ENCODE results near the gene RALGAPA2.

RALGAPA2 gene

DNA sequence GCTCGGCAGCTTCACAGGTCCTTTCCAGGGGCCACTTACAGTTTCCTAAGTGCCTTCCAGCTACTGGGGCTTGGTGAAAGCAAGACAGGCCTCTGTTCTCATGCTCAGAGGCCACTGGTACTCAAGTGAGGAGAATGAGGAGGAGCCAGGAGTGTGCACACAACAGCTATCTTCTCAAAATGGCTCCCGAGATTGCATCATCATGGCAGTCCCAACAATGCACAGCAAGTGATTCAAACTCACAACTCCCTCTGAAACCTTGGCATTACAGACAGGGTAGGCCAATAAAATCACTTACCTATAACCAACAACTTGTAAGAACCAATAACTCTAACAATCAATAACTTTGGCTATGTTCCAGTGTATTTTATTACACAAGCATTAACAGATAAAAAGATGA, 77.4 kb downstream of the RALGAPA2 start:
- no peaks in the 10 kb centered on the region for H3F3A ChIP-seq (ENCODE audit: insufficient read depth)
- H4K20me1 ChIP-seq (ENCODE audit: low read depth, low read length), result no peaks in the 10 kb centered on the region
- H3K4me3 ChIP-seq (ENCODE audit: insufficient read depth, low read length, poor library complexity, severe bottlenecking), result no peak overlapping the region

GRCh38 chr20:20632644-20633043, 79.8 kb downstream of the RALGAPA2 start:
- TF ChIP-seq CTCF (IDR thresholded peaks at IDR 0.05; ENCODE audit: insufficient read depth, low read length, poor library complexity, severe bottlenecking), result no peak
- H3K9me3 ChIP-seq (ENCODE audit: insufficient read depth, low read length), result no peaks in the 10 kb centered on the region
- H3K36me3 ChIP-seq (ENCODE audit: low read length), result no peaks in the 10 kb centered on the region
- H3K4me2 ChIP-seq (ENCODE audit: low read depth, low read length, poor library complexity, severe bottlenecking), result no peak overlapping the region
- no peaks in the 10 kb centered on the region for H3F3A ChIP-seq (ENCODE audit: insufficient read depth)
- no peak overlapping the region for H3K4me3 ChIP-seq (ENCODE audit: insufficient read depth, low read length, poor library complexity, severe bottlenecking)
- H3K27ac ChIP-seq (ENCODE audit: low read depth, low read length), result no peak overlapping the region
- H3K9ac ChIP-seq (ENCODE audit: low read length), result no peak overlapping the region
- no peak overlapping the region for H2AFZ ChIP-seq (ENCODE audit: low read depth, low read length, severe bottlenecking)
- H3K9me2 ChIP-seq (replicated peaks; ENCODE audit: insufficient read depth, low read length), result no peaks in the 10 kb centered on the region
- H3K27me3 ChIP-seq (ENCODE audit: low read length), result no peaks in the 10 kb centered on the region
- H4K20me1 ChIP-seq (ENCODE audit: low read depth, low read length), result no peaks in the 10 kb centered on the region
- H3K79me2 ChIP-seq (ENCODE audit: insufficient read depth, low read length), result no peaks in the 10 kb centered on the region

More for the DNA sequence above, 77.4 kb downstream of the RALGAPA2 start:
- H2AFZ ChIP-seq (ENCODE audit: low read depth, low read length, severe bottlenecking), result no peak overlapping the region
- H3K9me2 ChIP-seq (replicated peaks; ENCODE audit: insufficient read depth, low read length), result no peaks in the 10 kb centered on the region
- H3K27ac ChIP-seq (ENCODE audit: low read depth, low read length), result no peak overlapping the region
- no peaks in the 10 kb centered on the region for H3K79me2 ChIP-seq (ENCODE audit: insufficient read depth, low read length)
- no peaks in the 10 kb centered on the region for H3K27me3 ChIP-seq (ENCODE audit: low read length)
- TF ChIP-seq CTCF (IDR thresholded peaks at IDR 0.05; ENCODE audit: insufficient read depth, low read length, poor library complexity, severe bottlenecking) (no peak), EZH2phosphoT487 (conservative IDR thresholded peaks at IDR 0.05; ENCODE audit: low read length) (no peak)
- no peak overlapping the region for H3K9ac ChIP-seq (ENCODE audit: low read length)
- no peaks in the 10 kb centered on the region for H3K36me3 ChIP-seq (ENCODE audit: low read length)
- no peaks in the 10 kb centered on the region for H3K9me3 ChIP-seq (ENCODE audit: insufficient read depth, low read length)
- no peak overlapping the region for H3K4me2 ChIP-seq (ENCODE audit: low read depth, low read length, poor library complexity, severe bottlenecking)

DNA sequence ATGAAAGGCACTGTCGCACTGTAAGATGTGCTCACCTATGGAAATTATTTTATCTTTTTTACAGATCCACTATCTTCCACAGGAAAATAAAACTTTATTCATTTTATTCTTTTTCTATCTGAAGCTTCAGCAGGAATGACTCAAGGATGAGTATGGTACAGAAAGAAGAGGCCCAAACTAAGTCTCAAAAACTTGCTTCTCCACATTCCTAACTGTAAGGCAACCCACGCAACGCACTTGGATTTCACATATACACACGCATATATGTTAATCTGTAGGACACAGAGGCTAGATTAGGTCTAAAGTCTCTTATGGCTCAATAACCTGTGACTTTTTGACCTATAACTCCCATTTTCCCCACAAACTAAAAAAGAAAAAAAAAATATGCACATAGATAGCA, 81.9 kb downstream of the RALGAPA2 start:
- no peak overlapping the region for H3K9ac ChIP-seq (ENCODE audit: low read length)
- no peaks in the 10 kb centered on the region for H3K79me2 ChIP-seq (ENCODE audit: insufficient read depth, low read length)
- H3K27ac ChIP-seq (ENCODE audit: low read depth, low read length), result no peak overlapping the region
- no peaks in the 10 kb centered on the region for H3K9me2 ChIP-seq (replicated peaks; ENCODE audit: insufficient read depth, low read length)
- no peaks in the 10 kb centered on the region for H3K27me3 ChIP-seq (ENCODE audit: low read length)
- H3K4me2 ChIP-seq (ENCODE audit: low read depth, low read length, poor library complexity, severe bottlenecking), result no peak overlapping the region
- no peak overlapping the region for H2AFZ ChIP-seq (ENCODE audit: low read depth, low read length, severe bottlenecking)
- H3K36me3 ChIP-seq (ENCODE audit: low read length), result no peaks in the 10 kb centered on the region
- no peaks in the 10 kb centered on the region for H3K9me3 ChIP-seq (ENCODE audit: insufficient read depth, low read length)
- no peak for TF ChIP-seq CTCF (IDR thresholded peaks at IDR 0.05; ENCODE audit: insufficient read depth, low read length, poor library complexity, severe bottlenecking)
- no peak for TF ChIP-seq EZH2phosphoT487 (conservative IDR thresholded peaks at IDR 0.05; ENCODE audit: low read length)
- H3K4me3 ChIP-seq (ENCODE audit: insufficient read depth, low read length, poor library complexity, severe bottlenecking), result no peak overlapping the region
- no peaks in the 10 kb centered on the region for H3F3A ChIP-seq (ENCODE audit: insufficient read depth)
- H4K20me1 ChIP-seq (ENCODE audit: low read depth, low read length), result no peaks in the 10 kb centered on the region
